SU-DHL-6 (cell line): ENCODE results near the gene RABEPK.
"Not testable (repeated sequence)": the region's sequence is repeated elsewhere in the genome, so short reads cannot be mapped to it uniquely, and the experiment has no call there.

Experiments
- H2AFZ ChIP-seq: fragments of 200-600 bp; sonication (generic); 2 replicates; pipeline ENCODE4 v1.6.1; 2014; ENCODE audit warnings: low read depth, mild to moderate bottlenecking, moderate library complexity, mixed read lengths, antibody characterized with exemption, low read length; ENCODE audit not compliant: severe bottlenecking
- H3F3A ChIP-seq: fragments of 200-600 bp; shearing (Covaris generic); 2 replicates; pipeline ENCODE4 v1.6.0; 2016; ENCODE audit warnings: antibody characterized with exemption, mild to moderate bottlenecking; ENCODE audit not compliant: insufficient read depth
- H3K27ac ChIP-seq: fragments of 200-600 bp; sonication (generic); 2 replicates; pipeline ENCODE4 v1.5.1; 2016; ENCODE audit warnings: low read depth, mild to moderate bottlenecking, low read length, moderate library complexity, mixed read lengths
- H3K27me3 ChIP-seq: fragments of 200-600 bp; sonication (generic), shearing (Covaris generic); 2 replicates; pipeline ENCODE4 v1.6.0; 2014; ENCODE audit warnings: mild to moderate bottlenecking, low read length
- H3K36me3 ChIP-seq: fragments of 200-600 bp; sonication (generic); 2 replicates; pipeline ENCODE4 v1.6.1; 2014; ENCODE audit warnings: mild to moderate bottlenecking, low read length, mixed read lengths
- H3K4me2 ChIP-seq: fragments of 300-600, 200-600 bp; shearing (Covaris generic), sonication (generic); 2 replicates; pipeline ENCODE4 v1.6.0; 2014; ENCODE audit warnings: low read length, low read depth, mild to moderate bottlenecking; ENCODE audit not compliant: poor library complexity, severe bottlenecking
- H3K4me3 ChIP-seq: fragments of 200-600 bp; sonication (generic); 2 replicates; pipeline ENCODE4 v1.5.1; 2014; ENCODE audit warnings: antibody characterized with exemption, low read length, mild to moderate bottlenecking, mixed read lengths; ENCODE audit not compliant: insufficient read depth, poor library complexity, severe bottlenecking
- H3K79me2 ChIP-seq: fragments of 200-600 bp; sonication (generic); 2 replicates; pipeline ENCODE4 v1.6.1; 2014; ENCODE audit warnings: mild to moderate bottlenecking, low read length, moderate library complexity; ENCODE audit not compliant: insufficient read depth
- H3K9ac ChIP-seq: fragments of 200-600 bp; sonication (generic); 2 replicates; pipeline ENCODE4 v1.7.0; 2014; ENCODE audit warnings: mild to moderate bottlenecking, low read length
- H3K9me2 ChIP-seq: fragments of 200-600 bp; sonication (generic); replicated peaks from 2 replicates; pipeline ENCODE4 v1.6.1; 2014; ENCODE audit warnings: low read length; ENCODE audit not compliant: insufficient read depth
- H3K9me3 ChIP-seq: fragments of 200-600 bp; sonication (generic); 2 replicates; pipeline ENCODE4 v1.6.1; 2014; ENCODE audit warnings: low read length, mixed read lengths; ENCODE audit not compliant: insufficient read depth
- H4K20me1 ChIP-seq: fragments of 200-600 bp; sonication (generic); 2 replicates; pipeline ENCODE4 v1.6.1; 2014; ENCODE audit warnings: low read depth, mild to moderate bottlenecking, antibody characterized with exemption, low read length, moderate library complexity, mixed read lengths
- EZH2phosphoT487 ChIP-seq: fragments of 200-600 bp; sonication (generic), shearing (Covaris generic); conservative IDR thresholded peaks from 2 replicates; pipeline ENCODE4 v1.6.1; 2018; ENCODE audit warnings: mild to moderate bottlenecking, antibody characterized with exemption, low read length, moderate library complexity, mixed read lengths
- TF ChIP-seq, protein P1 (sequence below): fragments of 200-600 bp; sonication (generic); IDR thresholded peaks from one replicate; pipeline ENCODE4 v1.5.1; 2017; ENCODE audit warnings: antibody characterized with exemption, mild to moderate bottlenecking, low read length, moderate library complexity; ENCODE audit not compliant: insufficient read depth, poor library complexity, severe bottlenecking

The RABEPK gene

DNA sequence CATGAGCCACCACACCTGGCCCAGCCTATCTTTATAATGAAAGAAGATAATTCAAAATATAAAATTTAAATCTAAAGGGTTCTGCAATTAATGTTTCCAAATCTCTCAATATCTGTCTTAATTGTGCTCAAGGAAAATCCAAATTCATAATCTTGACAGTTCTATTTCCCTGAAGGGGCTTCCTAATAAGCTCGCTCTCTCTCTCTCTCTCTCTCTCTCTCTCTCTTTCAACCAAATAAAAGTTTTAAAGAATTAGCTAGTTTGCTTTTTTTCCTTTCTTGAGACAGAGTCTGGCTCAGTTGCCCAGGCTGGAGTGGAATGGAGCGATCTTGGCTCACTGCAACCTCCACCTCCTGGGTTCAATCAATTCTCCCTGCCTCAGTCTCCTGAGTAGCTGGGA lies 43.8 kb upstream of the RABEPK start:
- H3F3A ChIP-seq = no peaks in the 10 kb centered on the region
- no peaks in the 10 kb centered on the region for H4K20me1 ChIP-seq
- H3K79me2 ChIP-seq = peaks cover 14% of the 10 kb centered on the region; the same call in 1 of the 2 replicates
- H2AFZ ChIP-seq = no peak overlapping the region
- TF ChIP-seq, protein P1, sequence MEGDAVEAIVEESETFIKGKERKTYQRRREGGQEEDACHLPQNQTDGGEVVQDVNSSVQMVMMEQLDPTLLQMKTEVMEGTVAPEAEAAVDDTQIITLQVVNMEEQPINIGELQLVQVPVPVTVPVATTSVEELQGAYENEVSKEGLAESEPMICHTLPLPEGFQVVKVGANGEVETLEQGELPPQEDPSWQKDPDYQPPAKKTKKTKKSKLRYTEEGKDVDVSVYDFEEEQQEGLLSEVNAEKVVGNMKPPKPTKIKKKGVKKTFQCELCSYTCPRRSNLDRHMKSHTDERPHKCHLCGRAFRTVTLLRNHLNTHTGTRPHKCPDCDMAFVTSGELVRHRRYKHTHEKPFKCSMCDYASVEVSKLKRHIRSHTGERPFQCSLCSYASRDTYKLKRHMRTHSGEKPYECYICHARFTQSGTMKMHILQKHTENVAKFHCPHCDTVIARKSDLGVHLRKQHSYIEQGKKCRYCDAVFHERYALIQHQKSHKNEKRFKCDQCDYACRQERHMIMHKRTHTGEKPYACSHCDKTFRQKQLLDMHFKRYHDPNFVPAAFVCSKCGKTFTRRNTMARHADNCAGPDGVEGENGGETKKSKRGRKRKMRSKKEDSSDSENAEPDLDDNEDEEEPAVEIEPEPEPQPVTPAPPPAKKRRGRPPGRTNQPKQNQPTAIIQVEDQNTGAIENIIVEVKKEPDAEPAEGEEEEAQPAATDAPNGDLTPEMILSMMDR = no peak
- TF ChIP-seq EZH2phosphoT487 = no peak
- no peak overlapping the region for H3K9ac ChIP-seq
- H3K9me2 ChIP-seq = no peaks in the 10 kb centered on the region
- H3K4me2 ChIP-seq = no peak overlapping the region
- no peak overlapping the region for H3K27ac ChIP-seq
- no peaks in the 10 kb centered on the region for H3K27me3 ChIP-seq
- no peak overlapping the region for H3K4me3 ChIP-seq
- no peaks in the 10 kb centered on the region for H3K9me3 ChIP-seq
- H3K36me3 ChIP-seq = peaks cover 6% of the 10 kb centered on the region; the same call in 1 of the 2 replicates

DNA sequence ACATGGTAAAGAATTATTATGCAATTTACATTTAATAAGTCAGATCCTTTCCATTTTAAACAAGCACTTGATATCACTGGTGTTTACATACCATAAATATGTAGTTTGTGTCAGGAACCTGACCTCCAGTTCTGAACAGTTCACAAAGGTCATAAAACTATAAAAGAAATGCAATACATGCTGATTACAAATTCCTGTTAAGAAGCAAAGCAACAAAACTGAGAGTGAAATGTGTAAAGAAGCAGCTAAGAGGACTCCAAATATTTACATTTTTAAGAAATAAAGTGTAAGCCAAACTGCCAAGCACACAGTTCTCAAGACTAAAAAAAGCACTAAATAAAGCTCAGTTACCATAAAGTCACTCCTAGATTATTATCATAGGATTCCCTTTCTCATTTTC lies 39.6 kb upstream of the RABEPK start:
- no peak for TF ChIP-seq EZH2phosphoT487
- TF ChIP-seq, protein P1 = no peak
- H3K4me2 ChIP-seq = no peak overlapping the region

DNA sequence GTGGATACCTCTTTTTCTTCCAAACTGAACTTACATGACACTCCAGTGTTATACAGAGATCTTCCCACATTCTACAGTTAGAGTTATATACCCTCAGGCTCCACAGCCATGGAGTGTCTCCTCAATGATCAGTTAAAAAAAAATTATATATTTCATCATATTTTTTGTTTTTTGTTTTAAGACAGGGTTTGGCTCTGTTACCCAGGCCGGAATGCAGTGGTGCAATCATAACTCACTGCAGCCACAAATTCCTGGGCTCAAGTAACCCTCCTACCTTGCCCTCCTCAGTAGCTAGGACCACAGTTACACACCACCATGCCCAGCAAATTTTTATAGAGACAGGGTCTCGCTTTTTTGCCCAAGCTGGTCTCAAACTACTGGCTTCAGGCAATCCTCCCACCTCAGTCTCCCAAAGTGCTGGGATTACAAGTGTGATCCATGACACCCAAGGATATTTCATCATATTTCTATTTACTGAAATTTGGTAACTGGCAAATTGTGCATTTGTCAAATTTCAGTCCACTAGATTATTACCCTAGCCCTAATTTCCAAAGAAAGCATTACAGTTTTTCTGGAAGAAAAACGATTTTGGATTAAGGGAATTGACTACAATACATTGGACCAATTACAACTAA lies 38.9 kb upstream of the RABEPK start:
- Histone ChIP-seq H3K36me3 (peaks cover 6% of the 10 kb centered on the region; the same call in 1 of the 2 replicates), H3K9me2 (no peaks in the 10 kb centered on the region), H3K9ac (no peak overlapping the region), H3K79me2 (peaks cover 23% of the 10 kb centered on the region), H3F3A (no peaks in the 10 kb centered on the region), H3K4me3 (no peak overlapping the region), H3K27me3 (no peaks in the 10 kb centered on the region), H3K4me2 (no peak overlapping the region), H3K27ac (no peak overlapping the region), H2AFZ (no peak overlapping the region), H3K9me3 (no peaks in the 10 kb centered on the region), H4K20me1 (no peaks in the 10 kb centered on the region)
- TF ChIP-seq EZH2phosphoT487 = no peak
- TF ChIP-seq, protein P1 = no peak

More for the DNA sequence above, 39.6 kb upstream of the RABEPK start:
- H3K4me3 ChIP-seq = no peak overlapping the region
- no peak overlapping the region for H3K9ac ChIP-seq
- no peaks in the 10 kb centered on the region for H3F3A ChIP-seq
- H3K79me2 ChIP-seq = peaks cover 17% of the 10 kb centered on the region
- no peaks in the 10 kb centered on the region for H3K9me3 ChIP-seq
- no peak overlapping the region for H3K27ac ChIP-seq
- H3K27me3 ChIP-seq = no peaks in the 10 kb centered on the region
- no peaks in the 10 kb centered on the region for H4K20me1 ChIP-seq
- peaks cover 6% of the 10 kb centered on the region; the same call in 1 of the 2 replicates for H3K36me3 ChIP-seq
- no peaks in the 10 kb centered on the region for H3K9me2 ChIP-seq
- H2AFZ ChIP-seq = no peak overlapping the region

DNA sequence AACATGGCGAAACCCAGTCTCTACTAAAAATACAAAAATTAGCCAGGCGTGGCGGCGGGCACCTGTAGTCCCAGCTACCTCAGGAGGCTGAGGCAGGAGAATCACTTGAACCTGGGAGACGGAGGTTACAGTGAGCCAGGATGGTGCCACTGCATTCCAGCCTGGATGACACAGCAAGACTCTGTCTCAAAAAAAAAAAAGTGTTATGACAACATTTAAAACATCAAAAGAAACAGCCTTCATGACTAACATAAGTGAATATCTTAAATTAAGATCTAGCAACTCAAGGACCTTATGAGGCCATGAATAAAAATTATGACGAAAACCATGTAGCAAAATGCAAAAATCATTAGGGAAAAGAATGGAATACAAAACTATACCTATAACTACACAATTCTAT lies 37.5 kb upstream of the RABEPK start:
- not testable (repeated sequence) for H3K4me2 ChIP-seq, H3K4me3 ChIP-seq, H3K36me3 ChIP-seq, H3K27me3 ChIP-seq, H4K20me1 ChIP-seq, H3K9me2 ChIP-seq, H3K9me3 ChIP-seq, H3K27ac ChIP-seq, H3F3A ChIP-seq, H2AFZ ChIP-seq, H3K9ac ChIP-seq
- peaks cover 29% of the 10 kb centered on the region for H3K79me2 ChIP-seq
